ENCODE data around the gene ZNF423.

ZNF423 gene

GRCh38 chr16:49498264-49498663 is 357.6 kb downstream of the ZNF423 start:
- no peaks in the 10 kb centered on the region for H3K36me3 ChIP-seq (ENCODE audit: control insufficient read depth, insufficient read depth, low read length)
- no peak for TF ChIP-seq CTCF (IDR thresholded peaks at IDR 0.05; ENCODE audit: insufficient read depth, low read length, poor library complexity, severe bottlenecking)
- H3K27me3 ChIP-seq (replicated peaks; ENCODE audit: control insufficient read depth, insufficient read depth, low read length), result peaks cover 2% of the 10 kb centered on the region
- no peak overlapping the region for H3K4me3 ChIP-seq (replicated peaks; ENCODE audit: low read depth, low read length)
- DNase-seq (ENCODE audit: extremely low read depth, insufficient read length), result no peak

- Histone ChIP-seq H3K36me3 (ENCODE audit: control insufficient read depth, insufficient read depth, low read length) (no peaks in the 10 kb centered on the region), H3K27me3 (replicated peaks; ENCODE audit: control insufficient read depth, insufficient read depth, low read length) (peaks cover 2% of the 10 kb centered on the region), H3K4me3 (replicated peaks; ENCODE audit: low read depth, low read length) (no peak overlapping the region)
- no peak for TF ChIP-seq CTCF (IDR thresholded peaks at IDR 0.05; ENCODE audit: insufficient read depth, low read length, poor library complexity, severe bottlenecking)
- DNase-seq (ENCODE audit: extremely low read depth, insufficient read length), result no peak
Measured at GRCh38 chr16:49497466-49497865, 358.4 kb downstream of the ZNF423 start.

GRCh38 chr16:49496656-49497055 is 359.3 kb downstream of the ZNF423 start:
- no peak for TF ChIP-seq CTCF (IDR thresholded peaks at IDR 0.05; ENCODE audit: insufficient read depth, low read length, poor library complexity, severe bottlenecking)
- no peak for DNase-seq (ENCODE audit: extremely low read depth, insufficient read length)
- Histone ChIP-seq H3K36me3 (ENCODE audit: control insufficient read depth, insufficient read depth, low read length) (no peaks in the 10 kb centered on the region), H3K27me3 (replicated peaks; ENCODE audit: control insufficient read depth, insufficient read depth, low read length) (peaks cover 2% of the 10 kb centered on the region), H3K4me3 (replicated peaks; ENCODE audit: low read depth, low read length) (no peak overlapping the region)

- no peak for DNase-seq (ENCODE audit: extremely low read depth, insufficient read length)
- H3K4me3 ChIP-seq (replicated peaks; ENCODE audit: low read depth, low read length), result no peak overlapping the region
- H3K36me3 ChIP-seq (ENCODE audit: control insufficient read depth, insufficient read depth, low read length), result no peaks in the 10 kb centered on the region
- TF ChIP-seq CTCF (IDR thresholded peaks at IDR 0.05; ENCODE audit: insufficient read depth, low read length, poor library complexity, severe bottlenecking), result no peak
- peaks cover 2% of the 10 kb centered on the region for H3K27me3 ChIP-seq (replicated peaks; ENCODE audit: control insufficient read depth, insufficient read depth, low read length)
Measured at GRCh38 chr16:49495596-49496355, 360.1 kb downstream of the ZNF423 start.

GRCh38 chr16:49494891-49495566 is 360.9 kb downstream of the ZNF423 start:
- Histone ChIP-seq H3K27me3 (replicated peaks; ENCODE audit: control insufficient read depth, insufficient read depth, low read length) (peaks cover 2% of the 10 kb centered on the region), H3K4me3 (replicated peaks; ENCODE audit: low read depth, low read length) (no peak overlapping the region), H3K36me3 (ENCODE audit: control insufficient read depth, insufficient read depth, low read length) (no peaks in the 10 kb centered on the region)
- no peak for TF ChIP-seq CTCF (IDR thresholded peaks at IDR 0.05; ENCODE audit: insufficient read depth, low read length, poor library complexity, severe bottlenecking)
- DNase-seq (ENCODE audit: extremely low read depth, insufficient read length), result no peak
